Smooth muscle cell (in vitro differentiated cells): Measurements from ENCODE around the gene PPP6R1. TPM values are rescaled to one million over a fixed set of nuclear protein-coding genes. Genes with fewer than 3 reads are reported as not detected.

Source experiments
- DNase-seq: peaks from one replicate; lab custom pipeline; 2025; ENCODE audit not compliant: unreplicated experiment; lab: John Stamatoyannopoulos, UW
- H2AFZ ChIP-seq: fragments of 200-600 bp; sonication (generic); 2 replicates; pipeline ENCODE4 v1.6.0; 2016; ENCODE audit warnings: antibody characterized with exemption, low read depth, mild to moderate bottlenecking
- H3F3A ChIP-seq: fragments of 200-600 bp; sonication (generic); 2 replicates; pipeline ENCODE4 v1.6.0; 2017; ENCODE audit warnings: antibody characterized with exemption, low read depth
- H3K27ac ChIP-seq: fragments of 200-600 bp; sonication (generic); 2 replicates; pipeline ENCODE4 v1.5.1; 2016; ENCODE audit warnings: low read depth, mild to moderate bottlenecking
- H3K27me3 ChIP-seq: fragments of 200-600 bp; sonication (generic); 2 replicates; pipeline ENCODE4 v1.6.1; 2016; ENCODE audit warnings: low read depth, mild to moderate bottlenecking
- H3K36me3 ChIP-seq: fragments of 200-600 bp; sonication (generic); 2 replicates; pipeline ENCODE4 v1.5.1; 2016; ENCODE audit warnings: low read depth
- H3K4me1 ChIP-seq: fragments of 200-600 bp; sonication (generic); 2 replicates; pipeline ENCODE4 v1.5.1; 2016; ENCODE audit warnings: low read depth
- H3K4me2 ChIP-seq: fragments of 200-600 bp; sonication (generic); 2 replicates; pipeline ENCODE4 v1.6.0; 2016; ENCODE audit warnings: mild to moderate bottlenecking
- H3K4me3 ChIP-seq: fragments of 200-600 bp; sonication (generic); 2 replicates; pipeline ENCODE4 v1.5.1; 2016; ENCODE audit warnings: mild to moderate bottlenecking
- H3K79me2 ChIP-seq: fragments of 200-600 bp; sonication (generic); 2 replicates; pipeline ENCODE4 v1.6.0; 2016; ENCODE audit warnings: low read depth, mild to moderate bottlenecking
- H3K9ac ChIP-seq: fragments of 200-600 bp; sonication (generic); 2 replicates; pipeline ENCODE4 v1.6.0; 2016; ENCODE audit warnings: low read depth
- H3K9me3 ChIP-seq: fragments of 200-600 bp; sonication (generic); replicated peaks from 2 replicates; pipeline ENCODE4 v1.5.1; 2016; ENCODE audit warnings: low read depth
- H4K20me1 ChIP-seq: fragments of 200-600 bp; sonication (generic); 2 replicates; pipeline ENCODE4 v1.6.0; 2016; ENCODE audit warnings: low read depth
- CTCF ChIP-seq: fragments of 200-600 bp; sonication (generic); IDR thresholded peaks from 2 replicates; pipeline ENCODE4 v1.5.1; 2017; ENCODE audit warnings: borderline replicate concordance, mild to moderate bottlenecking, antibody characterized with exemption; ENCODE audit not compliant: insufficient read depth, poor library complexity, severe bottlenecking
- WGBS: methylation state at CpG from one replicate; pipeline ENCODE4 v1.1.7; 2016; ENCODE audit warnings: low lambda C conversion rate; 5-methylcytosine and 5-hydroxymethylcytosine counted together
- polyA plus RNA-seq: library from polyadenylated mRNA; unstranded; fragments of >200 nt; fragmentation: Nextera tagmentation; extraction: Ambion mirVana; gene quantifications from 2 replicates; pipeline ENCODE4 v1.2.1, GENCODE V29; 2016
- total RNA-seq: library from RNA; depleted of rRNA; stranded (reverse); fragments of >200 nt; gene quantifications from 2 replicates; pipeline ENCODE4 v1.2.3, GENCODE V29; 2014

The PPP6R1 gene
- total and polyA plus RNA-seq, 2 experiments from 2014 or later = 31.1 to 58.0 TPM

GRCh38 chr19:55224038-55224665 is 34.7 kb downstream of the PPP6R1 start:
- H3F3A ChIP-seq = no peaks in the 10 kb centered on the region
- TF ChIP-seq CTCF = no peak
- 93% methylated on average over 23 of the region's 26 CpGs for WGBS
- H3K9ac ChIP-seq = no peak overlapping the region
- H3K79me2 ChIP-seq = no peaks in the 10 kb centered on the region
- H4K20me1 ChIP-seq = peaks cover 4% of the 10 kb centered on the region
- no peak for DNase-seq
- H3K27me3 ChIP-seq = no peaks in the 10 kb centered on the region
- H2AFZ ChIP-seq = no peak overlapping the region
- H3K36me3 ChIP-seq = no peaks in the 10 kb centered on the region
- no peak overlapping the region for H3K4me3 ChIP-seq
- H3K9me3 ChIP-seq = no peaks in the 10 kb centered on the region
- H3K4me2 ChIP-seq = no peak overlapping the region
- H3K4me1 ChIP-seq = no peaks in the 10 kb centered on the region
- no peak overlapping the region for H3K27ac ChIP-seq

DNA sequence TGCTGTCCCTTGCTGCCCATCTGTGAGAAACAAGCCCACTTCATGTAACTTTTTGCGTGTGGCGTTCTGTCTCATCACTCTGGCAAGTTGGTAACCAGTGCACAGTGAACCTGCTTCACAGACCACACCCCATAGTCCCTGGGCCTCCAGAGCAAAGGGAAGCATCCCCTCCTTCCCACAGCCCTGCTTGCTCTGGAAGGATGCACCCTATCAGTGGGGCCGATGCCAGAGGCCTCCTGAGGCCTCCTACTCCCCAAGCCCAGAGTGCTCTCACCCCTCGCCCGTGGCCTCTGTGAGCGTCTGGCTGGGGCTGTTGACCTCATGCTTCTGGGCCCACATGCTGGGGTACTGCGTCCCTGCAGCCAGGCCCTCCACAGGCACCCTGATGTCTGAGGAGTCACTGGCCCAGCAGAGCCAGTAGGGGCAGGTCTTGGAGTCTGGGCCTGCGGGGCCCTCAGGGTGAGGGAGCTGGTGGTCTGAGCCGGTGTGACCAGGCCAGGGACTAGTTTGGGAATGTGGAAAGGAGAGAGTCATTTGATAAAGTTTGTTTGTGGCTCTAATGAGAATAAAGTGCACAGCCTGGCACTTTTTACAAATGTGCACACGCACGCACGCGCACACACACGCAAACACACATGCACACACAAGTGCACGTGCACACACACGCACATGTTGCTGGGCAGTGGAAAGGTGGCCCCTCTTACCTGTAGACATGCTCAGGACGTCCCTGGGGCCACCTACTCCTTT is 35.4 kb downstream of the PPP6R1 start:
- H3K9me3 ChIP-seq = no peaks in the 10 kb centered on the region
- H3K4me3 ChIP-seq = no peak overlapping the region
- no peaks in the 10 kb centered on the region for H3K36me3 ChIP-seq
- H3K79me2 ChIP-seq = no peaks in the 10 kb centered on the region
- peaks cover 3% of the 10 kb centered on the region for H4K20me1 ChIP-seq
- no peaks in the 10 kb centered on the region for H3K27me3 ChIP-seq
- no peak for TF ChIP-seq CTCF
- H3K4me2 ChIP-seq = no peak overlapping the region
- H3K9ac ChIP-seq = no peak overlapping the region
- WGBS = 93% methylated on average over 17 of the region's 17 CpGs
- DNase-seq = no peak
- no peaks in the 10 kb centered on the region for H3K4me1 ChIP-seq
- H3F3A ChIP-seq = no peaks in the 10 kb centered on the region
- no peak overlapping the region for H2AFZ ChIP-seq
- H3K27ac ChIP-seq = no peak overlapping the region

GRCh38 chr19:55220525-55220924 is 38.3 kb downstream of the PPP6R1 start:
- no peak overlapping the region for H3K27ac ChIP-seq
- H3K4me2 ChIP-seq = no peak overlapping the region
- no peak for DNase-seq
- WGBS = 88% methylated on average over 9 of the region's 9 CpGs
- H3K4me1 ChIP-seq = peaks cover 3% of the 10 kb centered on the region
- H3K27me3 ChIP-seq = no peaks in the 10 kb centered on the region
- no peaks in the 10 kb centered on the region for H3K36me3 ChIP-seq
- H2AFZ ChIP-seq = no peak overlapping the region
- no peak overlapping the region for H3K9ac ChIP-seq
- no peak for TF ChIP-seq CTCF
- H3K9me3 ChIP-seq = no peaks in the 10 kb centered on the region
- no peaks in the 10 kb centered on the region for H4K20me1 ChIP-seq
- H3K79me2 ChIP-seq = no peaks in the 10 kb centered on the region
- H3K4me3 ChIP-seq = no peak overlapping the region
- H3F3A ChIP-seq = no peaks in the 10 kb centered on the region
